Measurements from ENCODE around the gene HSPB6.

DNA sequence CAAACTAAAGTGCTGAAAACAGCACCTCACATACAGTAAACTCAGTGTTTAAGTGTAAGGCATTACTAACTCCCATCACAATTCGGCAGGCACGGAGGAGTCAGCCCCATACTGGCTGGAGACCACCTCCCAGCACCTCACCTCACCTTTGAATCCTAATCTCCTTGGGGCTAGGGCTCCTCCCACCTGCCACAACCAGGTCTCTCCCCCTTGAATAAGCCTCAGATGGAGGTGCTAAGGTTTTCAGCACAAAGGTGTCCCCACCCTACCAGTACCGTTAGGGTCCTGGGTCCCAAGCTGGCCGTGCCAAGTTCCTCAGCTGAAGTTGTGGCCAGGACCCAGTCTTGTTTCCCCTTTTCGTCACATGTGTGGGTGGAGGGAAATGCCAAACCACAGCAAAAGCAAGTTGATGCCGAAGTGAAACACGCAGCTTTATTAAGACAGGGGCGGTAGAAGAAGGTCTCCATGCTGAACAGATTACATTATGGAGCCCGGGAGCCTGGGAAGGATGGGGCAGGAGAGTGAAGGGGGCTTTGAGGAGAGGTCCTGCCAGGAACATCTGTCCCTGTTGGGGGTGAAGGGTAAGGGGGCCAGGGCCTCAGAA, 14.6 kb downstream of the HSPB6 start, which contains the start of gene IGFLR1:
- TF ChIP-seq, protein P1, sequence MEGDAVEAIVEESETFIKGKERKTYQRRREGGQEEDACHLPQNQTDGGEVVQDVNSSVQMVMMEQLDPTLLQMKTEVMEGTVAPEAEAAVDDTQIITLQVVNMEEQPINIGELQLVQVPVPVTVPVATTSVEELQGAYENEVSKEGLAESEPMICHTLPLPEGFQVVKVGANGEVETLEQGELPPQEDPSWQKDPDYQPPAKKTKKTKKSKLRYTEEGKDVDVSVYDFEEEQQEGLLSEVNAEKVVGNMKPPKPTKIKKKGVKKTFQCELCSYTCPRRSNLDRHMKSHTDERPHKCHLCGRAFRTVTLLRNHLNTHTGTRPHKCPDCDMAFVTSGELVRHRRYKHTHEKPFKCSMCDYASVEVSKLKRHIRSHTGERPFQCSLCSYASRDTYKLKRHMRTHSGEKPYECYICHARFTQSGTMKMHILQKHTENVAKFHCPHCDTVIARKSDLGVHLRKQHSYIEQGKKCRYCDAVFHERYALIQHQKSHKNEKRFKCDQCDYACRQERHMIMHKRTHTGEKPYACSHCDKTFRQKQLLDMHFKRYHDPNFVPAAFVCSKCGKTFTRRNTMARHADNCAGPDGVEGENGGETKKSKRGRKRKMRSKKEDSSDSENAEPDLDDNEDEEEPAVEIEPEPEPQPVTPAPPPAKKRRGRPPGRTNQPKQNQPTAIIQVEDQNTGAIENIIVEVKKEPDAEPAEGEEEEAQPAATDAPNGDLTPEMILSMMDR (IDR thresholded peaks at IDR 0.05; ENCODE audit: low read depth, low read length): no peak
- TF ChIP-seq EZH2phosphoT487 (IDR thresholded peaks at IDR 0.05; ENCODE audit: low read depth): no peak
